Tongue (tissue), 2 donors: ENCODE data around the gene ECE1. TPM values are rescaled to one million over a fixed set of nuclear protein-coding genes. Genes with fewer than 3 reads are reported as not detected.
"Not testable (repeated sequence)": the region's sequence is repeated elsewhere in the genome, so short reads cannot be mapped to it uniquely, and the experiment has no call there.

ENCODE experiments used
- DNase-seq: peaks from one replicate; pipeline ENCODE4 v3.0.0-alpha.2; 2015
- total RNA-seq: library from RNA; depleted of rRNA; stranded (reverse); fragments of >200 nt; gene quantifications from one replicate; pipeline ENCODE4 v1.2.3, GENCODE V29; 2014

Gene ECE1
- total RNA-seq, 1 donor from 2014 or later = 40.9 TPM

DNA sequence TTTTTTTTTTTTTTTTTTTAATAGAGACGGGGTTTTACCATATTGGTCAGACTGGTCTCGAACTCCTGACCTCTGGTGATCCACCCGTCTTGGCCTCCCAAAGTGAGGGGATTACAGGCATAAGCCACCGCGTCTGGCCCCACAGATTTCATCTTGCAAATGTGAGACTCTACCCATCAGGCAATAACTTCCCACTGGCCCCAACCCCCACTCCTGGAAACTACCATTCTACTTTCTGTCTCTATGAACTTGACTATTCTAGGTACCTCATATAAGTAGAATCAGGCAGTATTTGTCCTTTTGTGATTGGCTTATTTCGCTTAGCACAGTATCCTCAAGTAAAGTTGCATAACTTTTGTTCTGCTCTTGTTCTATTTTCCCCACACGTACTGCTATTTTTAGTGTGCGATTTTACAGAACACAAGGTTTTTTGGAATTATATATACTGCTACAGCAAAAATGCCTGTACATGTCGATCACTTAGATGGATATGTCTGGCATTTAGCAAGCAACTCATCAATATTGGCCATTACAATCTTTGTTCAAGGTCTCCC, 40.2 kb downstream of the ECE1 start:
- no peak for DNase-seq

DNA sequence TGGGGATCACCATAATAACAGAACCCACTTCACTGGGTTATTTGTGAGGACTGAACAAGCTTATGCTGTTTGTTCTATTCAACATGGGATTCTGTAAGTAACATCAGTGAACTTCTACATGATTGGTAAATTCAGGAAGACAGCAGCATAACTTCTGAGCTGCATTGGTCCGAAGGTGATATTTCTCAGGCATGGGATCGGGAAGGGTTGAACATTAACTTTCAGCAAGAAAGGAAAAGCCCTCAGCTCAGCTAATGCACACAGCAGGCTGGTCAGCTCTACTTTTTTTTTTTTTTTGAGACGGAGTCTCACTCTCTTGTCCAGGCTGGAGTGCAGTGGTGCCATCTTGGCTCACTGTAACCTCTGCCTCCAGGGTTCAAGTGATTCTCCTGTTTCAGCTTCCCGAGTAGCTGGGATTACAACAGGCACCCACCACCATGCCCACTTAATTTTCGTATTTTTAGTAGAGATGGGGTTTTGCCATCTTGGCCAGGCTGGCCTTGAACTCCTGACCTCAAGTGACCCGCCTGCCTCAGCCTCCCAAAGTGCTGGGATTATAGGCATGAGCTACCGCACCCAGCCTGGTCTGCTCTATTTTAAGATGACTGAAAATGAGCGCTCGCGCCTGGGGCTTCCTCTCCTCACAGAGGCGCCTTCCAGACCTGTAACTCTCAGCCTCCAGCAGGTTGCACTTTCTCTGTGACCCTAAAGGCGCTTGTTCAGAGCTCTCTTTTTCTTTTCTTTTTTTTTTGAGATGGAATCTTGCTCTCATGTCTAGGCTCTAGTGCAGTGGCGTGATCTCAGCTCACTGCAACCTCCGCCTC, 42.2 kb downstream of the ECE1 start:
- DNase-seq = no peak

DNA sequence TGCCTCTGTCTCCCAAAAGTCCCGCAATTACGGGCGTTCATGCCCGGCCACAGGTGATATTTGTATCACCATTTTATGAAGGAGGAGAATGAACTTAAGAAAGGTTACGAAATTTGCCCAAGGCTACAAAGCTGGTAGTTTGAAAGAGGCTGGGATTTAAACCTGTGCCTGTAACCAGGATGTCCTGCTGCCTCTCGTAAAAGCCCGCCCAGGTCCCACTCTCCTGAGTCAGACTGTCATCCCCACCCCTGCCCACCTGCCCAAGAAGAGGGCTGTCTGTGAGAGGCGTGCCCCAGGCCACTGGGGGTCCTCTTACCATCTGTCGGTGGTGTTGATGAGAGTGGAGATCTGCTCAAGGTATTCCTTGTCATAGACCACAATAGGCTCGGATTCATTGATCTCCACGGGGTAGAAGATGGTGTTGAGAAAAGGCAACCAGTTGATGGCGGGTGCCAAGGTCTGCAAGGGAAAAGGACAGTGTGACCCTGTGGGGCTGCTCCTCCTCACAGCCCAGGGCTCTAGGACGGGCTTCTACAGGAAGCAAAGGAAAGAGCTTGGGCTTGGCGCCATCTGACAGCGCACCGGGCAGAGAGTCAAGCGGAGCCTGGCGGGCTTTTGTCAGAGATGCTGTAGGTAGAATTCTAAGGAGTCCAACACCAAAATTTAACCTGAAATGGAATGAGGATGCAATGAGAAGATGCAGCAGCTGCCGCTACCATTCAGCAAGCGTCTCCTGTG, 43.2 kb downstream of the ECE1 start:
- no peak for DNase-seq

DNA sequence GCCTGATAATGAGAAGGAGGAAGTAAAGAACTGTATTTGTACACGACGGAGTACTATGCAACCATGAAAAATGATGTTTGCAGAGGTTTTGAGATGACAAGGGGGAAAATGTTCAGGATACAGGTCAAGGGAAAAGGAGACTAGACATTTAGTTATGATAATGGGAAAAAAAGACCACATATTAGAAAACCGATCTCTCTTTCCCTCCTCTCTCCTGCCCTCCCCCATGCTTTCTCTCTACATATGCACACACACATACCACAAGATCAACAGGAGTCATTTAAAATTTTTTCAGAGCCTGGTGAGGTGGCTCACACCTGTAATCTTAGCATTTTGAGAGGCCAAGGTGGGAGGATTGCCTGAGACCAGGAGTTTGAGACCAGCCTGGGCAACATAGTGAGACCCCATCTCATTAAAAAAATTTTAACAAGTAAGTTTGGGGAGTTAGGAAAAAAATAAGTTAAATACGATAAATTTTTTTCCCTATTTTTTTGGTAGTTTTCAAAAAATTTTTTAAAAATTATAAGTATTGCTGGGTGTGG, 44.5 kb downstream of the ECE1 start:
- no peak for DNase-seq

DNA sequence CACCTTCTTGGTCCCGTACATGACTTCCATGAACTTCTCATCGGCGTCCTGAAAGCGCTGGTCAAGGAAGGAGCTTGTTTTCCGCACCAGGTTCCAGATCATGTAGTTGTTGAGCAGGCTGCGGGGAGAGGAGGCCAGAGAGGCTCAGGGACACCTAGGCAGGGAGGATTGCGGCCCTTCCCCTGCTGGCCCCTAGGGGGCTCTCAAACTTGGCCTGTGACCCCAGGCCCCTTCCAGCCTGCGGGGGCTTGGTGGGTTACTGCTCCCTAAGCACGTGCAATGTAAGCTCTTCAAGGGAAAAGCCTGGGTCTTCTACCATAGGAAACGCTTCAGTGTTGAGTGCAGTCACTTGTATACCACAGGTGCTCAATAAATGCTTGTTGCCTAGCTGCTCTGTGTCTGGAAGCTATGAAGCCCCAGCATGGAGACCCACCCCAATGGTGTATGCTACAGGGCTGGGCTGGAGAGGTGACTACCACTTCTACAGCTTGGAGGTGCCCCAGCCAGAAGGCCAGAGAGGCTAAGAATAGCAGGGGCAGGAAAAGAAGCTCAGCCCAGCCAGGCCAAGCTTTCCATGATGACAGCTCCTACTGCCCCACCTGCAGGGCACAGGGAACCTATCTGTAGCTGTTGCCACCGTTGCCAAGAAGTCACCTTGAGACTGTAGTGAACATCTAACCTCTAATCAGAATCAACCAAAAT, 45.1 kb downstream of the ECE1 start:
- no peak for DNase-seq

DNA sequence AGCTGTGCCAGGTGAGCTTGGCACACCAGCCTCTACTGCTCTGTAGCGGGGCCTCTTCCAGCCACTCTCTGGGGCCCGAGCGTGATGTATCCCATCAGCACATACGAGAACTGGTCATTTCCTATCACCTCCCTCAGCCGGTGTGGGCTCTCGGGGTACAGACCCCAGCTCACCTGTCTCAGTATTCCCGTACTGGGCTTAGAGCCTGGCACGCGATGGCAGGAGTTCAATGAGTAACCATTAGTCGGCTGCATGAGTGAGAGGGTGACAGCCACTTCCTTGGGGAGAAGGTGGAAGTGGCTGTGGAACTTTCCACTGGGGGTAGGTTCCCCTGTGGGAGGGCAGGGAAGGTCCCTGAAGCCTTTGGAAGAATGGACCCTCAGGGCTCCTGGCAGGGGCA, 46.1 kb downstream of the ECE1 start:
- DNase-seq = no peak

DNA sequence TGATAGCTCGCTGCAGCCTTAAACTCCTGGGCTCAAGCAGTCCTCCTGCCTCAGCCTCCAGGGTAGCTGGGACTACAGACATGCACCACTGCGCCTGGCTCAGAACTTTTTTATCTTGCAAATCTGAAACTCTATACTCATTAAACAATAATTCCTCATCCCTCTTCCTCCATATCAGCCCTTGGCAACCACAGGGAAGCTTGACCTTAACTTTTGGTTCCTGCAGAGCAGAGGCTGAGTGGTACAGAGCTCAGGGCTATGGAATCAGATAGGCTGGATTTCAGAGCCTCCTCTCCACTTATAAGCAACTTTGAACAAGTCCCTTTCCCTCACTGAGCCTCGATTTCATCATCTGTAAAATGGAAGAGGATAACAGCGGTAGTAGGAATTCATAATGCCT, 47.4 kb downstream of the ECE1 start:
- DNase-seq = no peak

DNA sequence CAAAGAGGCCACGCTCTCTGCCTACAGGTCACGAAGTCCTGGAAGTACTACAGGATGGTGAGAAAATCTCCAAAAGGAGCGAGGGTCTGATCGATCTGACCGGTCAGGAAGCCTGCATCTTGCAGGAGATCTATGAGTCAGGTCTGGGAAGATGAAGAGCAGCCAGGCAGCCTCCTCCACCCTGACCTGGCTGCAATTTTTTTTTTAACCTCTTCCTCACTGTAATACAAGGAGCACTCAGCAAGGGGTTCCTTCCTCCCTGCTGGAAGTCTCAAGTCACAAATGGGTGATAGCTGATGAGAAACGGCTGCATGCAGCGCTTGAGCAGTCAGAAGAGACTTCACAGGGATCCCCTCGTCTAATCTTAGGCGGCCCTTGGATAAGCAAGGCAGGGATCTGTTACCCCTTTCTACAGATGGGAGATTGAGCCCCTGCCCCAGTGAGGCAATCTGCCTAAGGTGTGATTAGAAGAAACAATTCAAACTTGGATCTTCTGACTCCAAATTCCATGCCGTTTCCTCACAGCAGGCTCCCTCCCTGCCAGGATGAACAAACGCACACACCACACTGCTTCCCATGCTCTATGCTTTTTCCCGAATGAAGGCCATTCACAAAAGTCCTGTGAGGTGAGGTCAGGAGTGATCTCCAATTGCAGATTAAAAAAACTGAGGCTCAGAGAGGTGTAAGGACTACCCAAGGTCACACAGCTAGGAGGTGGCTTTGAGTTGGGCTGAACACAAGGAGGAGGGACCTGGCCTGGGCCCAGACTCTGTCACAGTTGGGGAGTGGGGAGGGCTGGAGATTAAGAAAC, 48.3 kb downstream of the ECE1 start:
- no peak for DNase-seq

DNA sequence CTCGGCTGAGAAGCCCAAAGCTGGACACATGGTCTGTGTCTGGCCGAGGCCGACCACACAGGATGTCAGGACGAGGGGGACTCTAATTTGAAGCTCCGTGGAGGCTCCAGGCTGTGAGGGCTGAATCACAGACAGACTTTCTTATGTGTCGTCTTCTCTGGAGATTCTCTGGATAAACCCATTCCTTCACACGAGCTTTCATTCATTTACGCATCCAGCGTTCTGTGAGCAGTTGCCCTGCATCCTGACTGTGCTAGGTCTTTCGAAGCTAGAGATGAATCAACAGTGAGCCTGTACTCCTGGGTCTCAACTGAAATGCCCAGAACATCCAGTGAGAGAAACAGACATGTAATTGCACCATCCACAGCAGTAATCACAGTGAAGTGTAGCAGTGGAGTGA, 49.6 kb downstream of the ECE1 start:
- no peak for DNase-seq

DNA sequence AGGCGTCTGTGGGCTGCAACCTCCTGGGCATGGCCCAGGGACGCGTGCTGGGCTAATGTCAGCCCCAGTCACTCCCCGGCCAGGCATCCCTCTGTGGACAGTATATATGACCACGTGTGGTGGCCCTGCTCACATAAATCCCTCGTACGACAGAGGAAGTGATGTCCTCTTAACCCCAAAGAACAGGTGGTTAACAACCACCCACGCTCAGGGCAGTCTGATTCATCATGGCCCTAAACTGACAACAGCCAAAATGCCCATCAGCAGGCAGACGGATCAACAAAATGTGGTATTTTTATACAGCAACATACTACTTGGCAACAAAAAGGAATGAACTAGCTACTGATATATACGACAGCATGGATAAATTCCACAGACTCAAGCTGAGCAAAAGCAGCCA, 51.0 kb downstream of the ECE1 start:
- peak; percentile 48 for DNase-seq

DNA sequence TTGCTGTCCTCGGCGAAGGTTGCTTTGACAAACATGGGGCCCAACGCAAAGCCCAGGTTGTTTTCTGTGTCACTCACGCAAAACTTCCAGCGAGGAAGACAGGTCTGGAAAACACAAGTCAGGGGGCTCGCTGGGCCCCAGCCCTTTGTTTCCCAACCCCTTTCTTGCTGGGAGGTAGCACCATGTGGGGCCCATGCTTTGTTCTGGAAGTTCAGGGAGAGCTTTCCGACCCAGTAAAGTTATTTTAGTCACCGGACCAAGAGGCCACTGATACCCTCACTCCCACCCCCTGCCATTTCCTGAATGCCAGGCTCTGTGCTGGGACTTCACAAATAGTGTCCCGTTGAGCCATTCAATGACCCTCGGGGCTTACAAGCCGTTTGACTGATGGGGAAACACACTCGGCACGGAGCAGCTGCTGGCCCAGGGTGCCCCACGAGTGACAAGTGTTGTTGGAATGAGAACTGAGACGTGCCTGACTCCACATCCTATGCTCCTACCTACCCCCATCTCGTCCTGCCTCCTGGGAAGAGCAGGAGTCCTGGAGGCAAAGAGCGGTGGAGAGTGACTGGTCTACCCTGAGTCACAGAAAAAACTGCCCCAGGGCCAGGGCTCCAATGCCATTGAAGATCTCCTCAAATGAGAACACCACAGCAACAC, 52.0 kb downstream of the ECE1 start:
- peak; percentile 53 for DNase-seq

DNA sequence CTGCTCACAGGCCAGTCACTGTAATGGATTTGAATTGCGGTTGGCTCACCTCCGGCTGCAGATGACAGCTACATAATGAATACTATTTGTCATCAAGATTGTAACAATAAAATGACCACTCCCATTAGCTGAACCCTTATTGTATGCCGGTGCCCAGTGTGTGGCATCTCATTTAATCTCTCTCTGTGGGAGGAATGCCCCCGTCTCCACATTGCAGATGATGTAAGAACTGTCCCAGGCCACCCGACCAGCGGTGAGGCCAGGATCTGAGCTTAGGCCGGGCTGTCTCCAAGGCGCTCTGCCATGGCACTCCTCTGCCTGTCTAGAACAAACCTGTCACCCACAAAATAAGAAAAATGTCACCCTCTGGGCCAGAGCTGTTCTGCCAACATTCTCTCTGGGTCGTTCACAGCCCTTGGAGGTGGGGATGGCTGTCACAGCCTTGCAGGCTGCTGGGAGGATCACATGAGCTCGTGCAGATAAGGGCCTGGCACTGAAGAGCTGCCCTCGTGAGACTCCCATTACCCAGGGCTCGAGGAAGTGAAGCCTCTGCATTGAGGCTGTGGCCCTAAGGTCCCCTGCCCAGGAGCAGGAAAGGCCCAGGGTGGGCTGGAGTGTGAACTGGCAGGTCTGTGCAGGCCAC, 52.7 kb downstream of the ECE1 start:
- no peak for DNase-seq

DNA sequence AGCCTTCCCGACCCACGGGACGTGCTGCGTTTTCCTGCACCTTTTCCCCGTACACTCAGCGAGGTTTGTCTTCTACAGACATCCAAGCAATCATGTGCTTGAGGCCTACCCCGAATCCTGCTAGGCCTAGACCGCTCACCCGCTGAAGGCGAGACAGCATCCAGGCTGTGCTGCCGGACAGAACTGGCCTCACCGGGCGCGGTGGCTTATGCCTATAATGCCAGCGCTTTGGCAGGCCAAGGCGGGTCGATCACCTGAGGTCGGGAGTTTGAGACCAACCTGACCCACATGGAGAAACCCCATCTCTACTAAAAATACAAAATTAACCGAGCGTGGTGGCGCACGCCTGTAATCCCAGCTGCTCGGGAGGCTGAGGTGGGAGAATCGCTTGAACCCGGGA, 54.1 kb downstream of the ECE1 start:
- no peak for DNase-seq

DNA sequence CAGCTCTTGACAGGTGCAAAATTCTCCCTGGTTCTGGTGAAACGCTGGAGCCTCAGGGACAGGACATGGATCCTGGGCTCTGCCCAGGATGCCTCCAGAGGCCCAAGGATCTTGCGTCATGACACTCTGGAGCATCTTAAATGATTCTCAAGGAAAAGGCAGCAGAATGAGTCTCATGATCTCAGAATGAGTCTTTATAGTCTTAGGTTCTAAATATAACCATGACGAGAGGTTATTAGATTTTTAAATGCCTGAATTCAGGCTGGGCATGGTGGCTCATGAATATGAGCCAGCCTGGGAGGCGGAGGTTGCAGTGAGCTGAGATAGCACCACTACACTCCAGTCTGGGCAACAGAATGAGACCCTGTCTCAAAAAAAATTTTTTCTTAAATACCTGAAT, 55.5 kb downstream of the ECE1 start:
- DNase-seq = no peak

DNA sequence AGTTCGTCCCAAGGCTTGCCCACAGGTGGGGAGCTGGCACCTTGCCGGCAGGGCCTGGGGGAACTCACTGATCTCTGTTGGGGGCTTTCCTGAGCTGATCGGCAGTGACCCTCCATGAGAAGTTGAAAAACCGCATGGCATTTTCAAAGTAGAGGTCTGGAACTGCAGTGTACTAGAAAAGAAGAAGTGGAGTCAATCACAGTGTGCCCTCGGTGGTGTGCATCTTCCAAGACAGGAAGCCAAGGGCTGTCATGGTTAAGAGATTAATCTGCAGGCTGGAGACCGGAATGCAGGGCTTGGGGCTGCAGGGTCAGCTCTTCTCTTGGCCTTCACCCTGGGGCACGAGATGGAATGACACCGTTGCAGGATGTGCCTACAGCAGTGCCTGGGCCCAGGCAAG, 56.8 kb downstream of the ECE1 start:
- DNase-seq = no peak

DNA sequence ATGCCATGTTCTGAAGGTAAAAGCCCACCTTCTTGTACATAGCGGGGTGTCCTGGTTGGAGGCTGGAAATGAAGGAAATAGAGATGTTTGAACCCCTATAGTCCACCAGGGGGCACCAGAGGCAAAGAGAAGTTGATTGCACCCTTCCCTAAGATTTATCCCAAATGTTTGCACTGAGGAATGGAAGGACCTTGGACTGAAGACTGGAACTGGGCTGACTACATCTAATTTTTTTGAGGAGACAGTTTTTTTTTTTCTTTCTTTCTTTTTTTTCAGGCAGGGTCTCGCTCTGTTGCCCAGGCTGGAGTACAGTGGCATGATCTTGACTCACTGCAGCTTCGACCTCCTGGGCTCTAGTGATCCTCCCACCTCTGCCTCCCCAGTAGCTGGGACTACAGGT, 58.2 kb downstream of the ECE1 start:
- peak; percentile 91 for DNase-seq

DNA sequence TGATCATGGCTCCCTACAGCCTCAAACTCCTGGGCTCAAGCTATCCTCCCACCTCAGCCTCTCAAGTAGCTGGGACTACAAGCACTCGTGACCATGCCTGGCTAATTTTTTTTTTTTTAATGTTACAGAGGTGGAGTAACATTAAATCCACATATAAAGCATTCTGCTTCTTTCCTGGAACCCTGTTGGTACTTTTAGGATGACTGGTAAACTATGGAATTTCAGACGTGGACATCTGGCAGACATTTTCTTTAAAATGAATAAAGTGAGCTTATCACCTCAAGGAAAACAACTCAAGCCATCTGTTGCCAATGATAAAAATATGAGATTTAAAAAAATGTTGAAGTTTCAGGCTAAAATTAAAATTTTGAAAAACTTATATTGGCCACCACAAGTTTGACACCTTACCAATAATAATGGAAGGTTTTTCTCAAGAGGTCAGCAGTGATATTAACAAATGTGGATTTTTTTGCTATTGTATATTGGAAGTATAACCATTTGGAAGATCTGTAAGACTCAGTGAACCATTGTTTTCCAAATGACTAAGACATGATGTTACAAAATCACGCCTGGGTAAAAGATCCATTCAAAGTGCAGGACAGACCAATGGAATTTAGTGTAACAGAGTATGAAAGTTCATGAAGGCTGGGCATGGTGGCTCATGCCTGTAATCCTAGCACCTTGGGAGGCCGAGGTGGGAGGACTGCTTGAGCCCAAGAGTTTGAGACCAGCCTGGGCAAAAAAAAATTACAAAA, 60.8 kb downstream of the ECE1 start:
- no peak for DNase-seq

DNA sequence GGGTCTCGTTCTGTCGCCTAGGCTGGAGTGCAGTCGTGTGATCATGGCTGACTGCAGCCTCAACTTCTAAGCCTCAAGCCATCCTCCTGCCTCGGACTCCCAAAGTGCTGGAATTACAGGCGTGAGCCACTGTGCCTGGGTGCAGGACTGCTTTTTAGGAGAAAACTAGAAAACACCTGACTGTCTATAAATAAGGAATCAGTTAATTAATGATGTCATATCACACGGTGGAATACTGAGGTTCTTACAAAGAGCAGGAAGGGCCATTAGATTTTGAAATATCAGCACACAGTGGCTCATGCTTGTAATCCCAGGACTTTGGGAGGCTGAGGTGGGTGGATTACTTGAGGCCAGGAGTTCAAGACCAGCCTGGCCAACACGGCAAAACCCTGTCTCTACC, 62.0 kb downstream of the ECE1 start:
- not testable (repeated sequence) for DNase-seq

DNA sequence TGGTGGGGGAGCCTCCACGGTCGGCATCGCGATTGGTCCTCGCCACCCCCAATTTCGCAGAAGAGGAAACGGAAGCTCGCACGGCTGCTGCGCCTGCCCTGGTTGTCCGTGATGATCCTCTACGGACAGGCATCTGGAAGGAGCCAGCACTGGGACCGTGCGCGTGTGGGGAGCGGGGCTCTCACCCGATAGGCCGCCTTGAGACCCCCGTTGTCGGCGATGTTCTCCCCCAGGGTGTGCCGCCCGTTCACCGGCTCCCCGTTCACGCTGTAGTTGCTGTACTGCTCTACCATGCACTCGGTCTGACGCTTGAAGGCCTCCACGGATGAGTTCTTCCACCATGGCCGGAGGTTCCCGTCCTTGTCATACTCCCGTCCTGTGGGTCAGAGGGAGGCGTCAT, 65.2 kb downstream of the ECE1 start:
- no peak for DNase-seq

DNA sequence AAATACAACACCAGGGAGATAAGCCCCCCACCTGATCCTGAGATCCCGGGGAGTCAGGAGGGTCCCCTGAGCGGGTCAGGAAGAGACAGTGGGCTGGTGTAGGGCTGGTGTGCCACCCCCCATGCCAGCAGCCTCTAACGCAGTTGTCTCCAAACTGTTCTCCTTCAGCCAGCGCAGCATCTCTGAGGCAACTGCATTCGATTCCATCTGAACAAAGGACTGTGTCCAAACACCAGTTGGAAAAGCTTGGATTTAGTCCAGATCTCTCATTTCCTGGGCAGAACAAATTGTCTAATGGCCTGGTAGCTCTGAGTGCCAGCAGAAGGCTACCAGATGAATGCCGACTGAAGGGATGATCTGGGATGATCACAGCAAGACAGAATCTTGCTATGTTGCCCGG, 69.4 kb downstream of the ECE1 start:
- peak; percentile 83 for DNase-seq
